CD4-positive, alpha-beta T cell (primary cell): ENCODE results near the gene ARL8B. TPM values are rescaled to one million over a fixed set of nuclear protein-coding genes. Genes with fewer than 3 reads are reported as not detected.
"Not testable (repeated sequence)": the region's sequence is repeated elsewhere in the genome, so short reads cannot be mapped to it uniquely, and the experiment has no call there.

Source experiments
- ATAC-seq: fragments of 200-7000 bp; cut with Tn5 transposase; one replicate; pipeline ENCODE4 v1.10.0; 2022; ENCODE audit warnings: mild to moderate bottlenecking; ENCODE audit not compliant: poor library complexity
- CTCF ChIA-PET: fragments of 350-600 bp; sonication (Branson Sonifier 250); formaldehyde crosslinking; loops from one replicate; lab custom pipeline; 2021; ENCODE audit warnings: antibody characterized with exemption, inconsistent platforms; lab: Charles Lee
- POLR2A ChIA-PET: fragments of 350-600 bp; sonication (Branson Sonifier 250); formaldehyde crosslinking; loops from one replicate; lab custom pipeline; 2021; ENCODE audit warnings: antibody characterized with exemption, inconsistent platforms; lab: Charles Lee
- DNase-seq, 14 experiments: peaks; one replicate each; pipeline ENCODE4 v3.0.0-alpha.2; 2013 to 2020; ENCODE audit warnings: mixed read lengths in 2 of 14
- H3K27ac ChIP-seq, 2 donors: one replicate each; pipeline versions ENCODE4 v1.5.1 to v1.7.0; 2013; ENCODE audit warnings: low read length in 2 of 2, low read depth in 1 of 2, mild to moderate bottlenecking in 1 of 2
- H3K27me3 ChIP-seq, 2 experiments: 1 replicate in 1 of 2; 2 replicates in 1 of 2; pipeline versions ENCODE4 v1.6.1 to v1.7.0; 2013; ENCODE audit warnings: low read length in 2 of 2, control low read depth in 1 of 2, mild to moderate bottlenecking in 1 of 2, moderate library complexity in 1 of 2; ENCODE audit not compliant: insufficient read depth in 2 of 2, control insufficient read depth in 1 of 2
- H3K36me3 ChIP-seq: one replicate; pipeline ENCODE4 v1.6.1; 2013; ENCODE audit warnings: low read length, control low read depth; ENCODE audit not compliant: insufficient read depth
- H3K4me1 ChIP-seq: one replicate; pipeline ENCODE4 v1.6.1; 2013; ENCODE audit warnings: low read length, control low read depth; ENCODE audit not compliant: insufficient read depth
- H3K4me3 ChIP-seq: one replicate; pipeline ENCODE4 v1.5.1; 2013; ENCODE audit warnings: mild to moderate bottlenecking, low read length, moderate library complexity
- H3K9me3 ChIP-seq, 2 experiments: 1 replicate in 1 of 2; 2 replicates in 1 of 2; pipeline versions ENCODE4 v1.6.1 to v1.7.0; 2013; ENCODE audit warnings: low read length in 2 of 2, mild to moderate bottlenecking in 2 of 2, control low read depth in 1 of 2, moderate library complexity in 1 of 2; ENCODE audit not compliant: control insufficient read depth in 1 of 2, insufficient read depth in 1 of 2
- H3K27ac Mint-ChIP-seq: one replicate; pipeline ENCODE4 v1.8.0; 2020; ENCODE audit warnings: mixed read lengths
- H3K27me3 Mint-ChIP-seq: one replicate; pipeline ENCODE4 v1.8.0; 2021; ENCODE audit warnings: mixed read lengths
- H3K36me3 Mint-ChIP-seq: one replicate; pipeline ENCODE4 v1.8.0; 2021; ENCODE audit warnings: low read depth, mixed read lengths
- H3K4me1 Mint-ChIP-seq: one replicate; pipeline ENCODE4 v1.8.0; 2021; ENCODE audit warnings: low read depth, mixed read lengths
- H3K4me3 Mint-ChIP-seq: one replicate; pipeline ENCODE4 v1.8.0; 2020; ENCODE audit warnings: mild to moderate bottlenecking, mixed read lengths
- H3K9me3 Mint-ChIP-seq: one replicate; pipeline ENCODE4 v1.8.0; 2020; ENCODE audit warnings: mixed read lengths
- intact Hi-C, 2 experiments: fragments of 100-400 bp; cut with DNase I in 1 of 2; cut with micrococcal nuclease in 1 of 2; formaldehyde crosslinking; loops; one replicate each; pipeline versions ENCODE4 v1.15.1 to v1.9.0; 2023 to 2025; cut with DNase I, micrococcal nuclease
- total RNA-seq, 174 experiments: library from RNA in 2 of 174; stranded (reverse) in 2 of 174; gene quantifications; one replicate each; pipeline ENCODE4 v1.2.3 and lab custom pipeline; 2021 to 2026
- TF ChIP-seq, protein P1 (sequence below): fragments of 200-600 bp; IDR thresholded peaks from one replicate; pipeline ENCODE4 v1.8.0; 2022; ENCODE audit warnings: antibody characterized with exemption, mild to moderate bottlenecking

Gene ARL8B
- total RNA-seq, 2 experiments from 2014 or later: 48.5 to 49.7 TPM

DNA sequence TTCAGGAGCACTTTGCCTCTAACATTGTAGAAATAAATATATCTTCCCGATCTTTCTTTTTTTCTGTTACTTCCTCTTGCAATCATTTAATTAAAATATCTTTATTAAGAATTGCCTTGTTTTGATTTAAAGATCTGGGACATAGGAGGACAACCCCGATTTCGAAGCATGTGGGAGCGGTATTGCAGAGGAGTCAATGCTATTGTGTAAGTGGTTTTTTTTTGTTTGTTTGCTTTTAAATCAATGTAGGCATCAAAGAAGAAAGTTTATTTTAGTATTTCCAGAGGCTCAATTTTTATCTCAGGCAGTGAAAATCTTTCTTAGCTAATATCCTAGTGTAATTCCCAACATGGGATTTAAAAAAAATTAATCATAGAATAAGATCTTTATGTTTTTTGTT, 49.9 kb downstream of the ARL8B start:
- no peak overlapping the region for H3K27ac Mint-ChIP-seq
- ChIA-PET CTCF (interaction anchor here (1.2 kb wide), 1 partner anchor 11 kb away, joined by 4 read pairs; no protein-coding TSS in a partner anchor), POLR2A (interaction anchor here (0.9 to 1.8 kb wide), 2 partner anchors 15 to 49 kb away, joined by 3 to 4 read pairs; partner anchors contain the start of gene EDEM1)
- no peaks in the 10 kb centered on the region for H3K9me3 Mint-ChIP-seq
- H3K27ac ChIP-seq: no peak overlapping the region
- H3K36me3 ChIP-seq: peaks cover 51% of the 10 kb centered on the region
- H3K27me3 ChIP-seq: no peaks in the 10 kb centered on the region
- H3K4me3 ChIP-seq: no peak overlapping the region
- peaks cover 28% of the 10 kb centered on the region for H3K4me1 Mint-ChIP-seq
- peaks cover 65% of the 10 kb centered on the region for H3K36me3 Mint-ChIP-seq
- H3K27me3 Mint-ChIP-seq: no peaks in the 10 kb centered on the region
- DNase-seq (no peak), ATAC-seq (no peak)
- H3K4me1 ChIP-seq: peaks cover 3% of the 10 kb centered on the region
- H3K4me3 Mint-ChIP-seq: no peak overlapping the region
- intact Hi-C loops: loop anchor here in 1 of 2 experiments (5.0 kb wide), 1 partner anchor 35 kb away; no protein-coding TSS in a partner anchor
- TF ChIP-seq, protein P1, sequence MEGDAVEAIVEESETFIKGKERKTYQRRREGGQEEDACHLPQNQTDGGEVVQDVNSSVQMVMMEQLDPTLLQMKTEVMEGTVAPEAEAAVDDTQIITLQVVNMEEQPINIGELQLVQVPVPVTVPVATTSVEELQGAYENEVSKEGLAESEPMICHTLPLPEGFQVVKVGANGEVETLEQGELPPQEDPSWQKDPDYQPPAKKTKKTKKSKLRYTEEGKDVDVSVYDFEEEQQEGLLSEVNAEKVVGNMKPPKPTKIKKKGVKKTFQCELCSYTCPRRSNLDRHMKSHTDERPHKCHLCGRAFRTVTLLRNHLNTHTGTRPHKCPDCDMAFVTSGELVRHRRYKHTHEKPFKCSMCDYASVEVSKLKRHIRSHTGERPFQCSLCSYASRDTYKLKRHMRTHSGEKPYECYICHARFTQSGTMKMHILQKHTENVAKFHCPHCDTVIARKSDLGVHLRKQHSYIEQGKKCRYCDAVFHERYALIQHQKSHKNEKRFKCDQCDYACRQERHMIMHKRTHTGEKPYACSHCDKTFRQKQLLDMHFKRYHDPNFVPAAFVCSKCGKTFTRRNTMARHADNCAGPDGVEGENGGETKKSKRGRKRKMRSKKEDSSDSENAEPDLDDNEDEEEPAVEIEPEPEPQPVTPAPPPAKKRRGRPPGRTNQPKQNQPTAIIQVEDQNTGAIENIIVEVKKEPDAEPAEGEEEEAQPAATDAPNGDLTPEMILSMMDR: no peak
- no peaks in the 10 kb centered on the region for H3K9me3 ChIP-seq

- H3K4me3 Mint-ChIP-seq, H3K27me3 ChIP-seq, H3K27ac ChIP-seq, H3K4me3 ChIP-seq, H3K27ac Mint-ChIP-seq, H3K9me3 Mint-ChIP-seq, H3K27me3 Mint-ChIP-seq, intact Hi-C loops, H3K4me1 ChIP-seq, H3K9me3 ChIP-seq, CTCF ChIA-PET, ATAC-seq, DNase-seq, POLR2A ChIA-PET: not testable (repeated sequence)
- H3K36me3 ChIP-seq: peaks cover 48% of the 10 kb centered on the region
- Mint-ChIP-seq H3K36me3 (peaks cover 73% of the 10 kb centered on the region), H3K4me1 (peaks cover 22% of the 10 kb centered on the region)
Observed at GRCh38 chr3:5179036-5179435, 56.9 kb downstream of the ARL8B start.

- Histone ChIP-seq H3K27ac (peak overlapping the region in 1 of 2 donors; percentile 12), H3K36me3 (peaks cover 32% of the 10 kb centered on the region), H3K9me3 (no peaks in the 10 kb centered on the region), H3K4me1 (peaks cover 7% of the 10 kb centered on the region), H3K4me3 (no peak overlapping the region), H3K27me3 (no peaks in the 10 kb centered on the region)
- CTCF ChIA-PET: interaction anchor here (1.0 to 1.5 kb wide), 2 partner anchors 20 to 56 kb away, joined by 3 to 4 read pairs; no protein-coding TSS in a partner anchor
- peaks cover 51% of the 10 kb centered on the region for H3K36me3 Mint-ChIP-seq
- no peaks in the 10 kb centered on the region for H3K9me3 Mint-ChIP-seq
- peak; percentile 72 for ATAC-seq
- no peaks in the 10 kb centered on the region for H3K27me3 Mint-ChIP-seq
- H3K27ac Mint-ChIP-seq: peak overlapping the region; percentile 66
- H3K4me3 Mint-ChIP-seq: no peak overlapping the region
- POLR2A ChIA-PET: interaction anchor here (0.6 to 2.9 kb wide), 5 partner anchors 9 to 30 kb away, joined by 3 to 17 read pairs (median 4); no protein-coding TSS in a partner anchor
- TF ChIP-seq, protein P1: no peak
- intact Hi-C loops: no loop called here
- DNase-seq: no peak
- H3K4me1 Mint-ChIP-seq: peaks cover 29% of the 10 kb centered on the region
Observed at GRCh38 chr3:5181469-5182141, 59.5 kb downstream of the ARL8B start.

GRCh38 chr3:5183714-5184113, 61.6 kb downstream of the ARL8B start:
- not testable (repeated sequence) for H3K4me3 Mint-ChIP-seq, H3K4me3 ChIP-seq, H3K27me3 ChIP-seq, H3K4me1 ChIP-seq, H3K9me3 Mint-ChIP-seq, H3K27ac ChIP-seq, H3K9me3 ChIP-seq, DNase-seq, ATAC-seq, H3K27me3 Mint-ChIP-seq
- Mint-ChIP-seq H3K4me1 (peaks cover 39% of the 10 kb centered on the region), H3K36me3 (peaks cover 42% of the 10 kb centered on the region), H3K27ac (peak overlapping the region; percentile 64)
- intact Hi-C loops: loop anchor here in 1 of 2 experiments (2.0 kb wide), 1 partner anchor 61 kb away; the partner anchor contains the start of gene ARL8B
- H3K36me3 ChIP-seq: peaks cover 16% of the 10 kb centered on the region
- CTCF ChIA-PET: interaction anchor here (1.0 kb wide), 1 partner anchor 20 kb away, joined by 4 read pairs; no protein-coding TSS in a partner anchor
- POLR2A ChIA-PET: interaction anchor here (0.7 to 2.9 kb wide), 2 partner anchors 14 to 207 kb away, joined by 4 to 17 read pairs; no protein-coding TSS in a partner anchor
